HepG2 (cell line): ENCODE results near the gene RNU7-1. TPM values are rescaled to one million over a fixed set of nuclear protein-coding genes. Genes with fewer than 3 reads are reported as not detected.
"Not testable (repeated sequence)": the region's sequence is repeated elsewhere in the genome, so short reads cannot be mapped to it uniquely, and the experiment has no call there.

ENCODE experiments used
- ATAC-seq: fragments of 200-7000 bp; cut with Tn5 transposase; 3 replicates; pipeline ENCODE4 v1.9.1; 2020; ENCODE audit warnings: mild to moderate bottlenecking, moderate library complexity
- BruUV-seq: library from RNA; stranded (reverse); fragments of 400-500 nt; replicated peaks from 2 replicates; lab custom pipeline; 2021; lab: Mats Ljungman, UMichigan
- CTCF ChIA-PET: fragments of 300-600 bp; formaldehyde crosslinking; extraction: SDS; loops from one replicate; lab custom pipeline; 2021; ENCODE audit warnings: low total read pairs, inconsistent platforms, low intra/inter-chr PET ratio; lab: Yijun Ruan, JAX
- POLR2A ChIA-PET: fragments of 350-600 bp; sonication (Branson Sonifier 250); formaldehyde crosslinking; loops from one replicate; lab custom pipeline; 2020; ENCODE audit warnings: antibody characterized with exemption, inconsistent platforms; lab: Yijun Ruan, JAX
- DNase-seq: peaks from one replicate; pipeline ENCODE4 v3.0.0-alpha.2; 2015; ENCODE audit warnings: low spot score
- FAIRE-seq: peaks from 3 replicates; lab custom pipeline; 2011; peaks lifted over from hg19 to GRCh38; lab: Jason Lieb, UNC
- H2AFZ ChIP-seq: one replicate; pipeline ENCODE4 v1.6.1; 2011; ENCODE audit warnings: low read length, inconsistent platforms
- H3K27ac ChIP-seq: fragments of 300-600 bp; 3 replicates; pipeline ENCODE4 v1.8.0; 2011; ENCODE audit warnings: mixed run types, mild to moderate bottlenecking, mixed read lengths, low read length, inconsistent platforms; ENCODE audit not compliant: insufficient read depth; ENCODE audit errors: extremely low read length
- H3K27me3 ChIP-seq, 2 experiments: fragments of 200-600 bp in 1 of 2; 2 replicates in 1 of 2; 3 replicates in 1 of 2; pipeline versions ENCODE4 v1.6.0 to v1.8.0; 2011; ENCODE audit warnings: low read length in 2 of 2, mild to moderate bottlenecking in 2 of 2, moderate library complexity in 2 of 2, inconsistent platforms in 1 of 2; ENCODE audit not compliant: insufficient read depth in 2 of 2, control insufficient read depth in 1 of 2
- H3K36me3 ChIP-seq, 2 experiments: fragments of 200-600 bp in 1 of 2; replicated peaks in 1 of 2; 2 replicates in 1 of 2; 3 replicates in 1 of 2; pipeline versions ENCODE4 v1.5.1 to v1.8.0; 2011; ENCODE audit warnings: low read length in 2 of 2, inconsistent platforms in 1 of 2; ENCODE audit not compliant: insufficient read depth in 2 of 2, control insufficient read depth in 1 of 2
- H3K4me1 ChIP-seq: 2 replicates; pipeline ENCODE4 v1.5.1; 2012; ENCODE audit warnings: low read length, inconsistent platforms; ENCODE audit not compliant: insufficient read depth
- H3K4me2 ChIP-seq: 2 replicates; pipeline ENCODE4 v1.6.0; 2011; ENCODE audit warnings: low read depth, low read length, inconsistent platforms
- H3K4me3 ChIP-seq, 3 experiments: fragments of 200-600 bp in 1 of 3; sonication (generic), shearing (Covaris generic) in 1 of 3; replicated peaks in 1 of 3; 2 replicates each; pipeline ENCODE4 v1.5.1; 2011 to 2016; ENCODE audit warnings: low read length in 3 of 3, inconsistent platforms in 2 of 3, low read depth in 2 of 3, mild to moderate bottlenecking in 2 of 3, control low read depth in 1 of 3, mixed read lengths in 1 of 3; ENCODE audit not compliant: insufficient read depth in 1 of 3
- H3K79me2 ChIP-seq: one replicate; pipeline ENCODE4 v1.6.1; 2011; ENCODE audit warnings: low read length, inconsistent platforms; ENCODE audit not compliant: insufficient read depth
- H3K9ac ChIP-seq: 2 replicates; pipeline ENCODE4 v1.6.0; 2011; ENCODE audit warnings: mild to moderate bottlenecking, low read depth, low read length, inconsistent platforms; ENCODE audit not compliant: insufficient read depth
- H3K9me3 ChIP-seq: 2 replicates; pipeline ENCODE4 v1.5.1; 2012; ENCODE audit warnings: mild to moderate bottlenecking, low read length
- H4K20me1 ChIP-seq: 2 replicates; pipeline ENCODE4 v1.6.0; 2011; ENCODE audit warnings: inconsistent platforms, mild to moderate bottlenecking, low read length, moderate library complexity; ENCODE audit not compliant: insufficient read depth
- FOXM1 ChIP-seq: sonication (generic); formaldehyde crosslinking; IDR thresholded peaks from 2 replicates; pipeline ENCODE4 v1.5.0; 2020; ENCODE audit warnings: missing genetic modification reagents
- LCORL ChIP-seq, 2 experiments: fragments of 450-650 bp in 1 of 2; sonication (generic) in 1 of 2; formaldehyde crosslinking in 1 of 2; IDR thresholded peaks; 2 replicates each; pipeline versions ENCODE4 v1.5.0 to v1.6.1; 2017 to 2020; ENCODE audit warnings: antibody characterized with exemption in 1 of 2, missing genetic modification reagents in 1 of 2
- NFYB ChIP-seq: sonication (generic); formaldehyde crosslinking; IDR thresholded peaks from 2 replicates; pipeline ENCODE4 v1.4.0; 2020; ENCODE audit warnings: missing genetic modification reagents
- POLR2A ChIP-seq, 2 experiments: IDR thresholded peaks; 2 replicates each; pipeline ENCODE4 v1.6.1; 2011; ENCODE audit warnings: low read depth in 2 of 2, low read length in 2 of 2, mild to moderate bottlenecking in 1 of 2, moderate library complexity in 1 of 2; ENCODE audit not compliant: insufficient read depth in 1 of 2
- SALL1 ChIP-seq: sonication (generic); formaldehyde crosslinking; IDR thresholded peaks from 2 replicates; pipeline ENCODE4 v1.8.0; 2022; ENCODE audit warnings: mild to moderate bottlenecking, missing genetic modification reagents
- ZKSCAN5 ChIP-seq: sonication (generic); formaldehyde crosslinking; IDR thresholded peaks from 2 replicates; pipeline ENCODE4 v1.5.1; 2020; ENCODE audit warnings: mild to moderate bottlenecking, missing genetic modification reagents
- ZNF205 ChIP-seq: IDR thresholded peaks from 2 replicates; pipeline ENCODE4 v1.6.1; 2018; ENCODE audit warnings: missing biosample characterization, missing genetic modification reagents
- ZNF207 ChIP-seq: fragments of 450-650 bp; IDR thresholded peaks from 2 replicates; pipeline ENCODE4 v1.6.1; 2016; ENCODE audit warnings: antibody characterized with exemption, borderline replicate concordance
- ZNF563 ChIP-seq: sonication (generic); formaldehyde crosslinking; IDR thresholded peaks from 2 replicates; pipeline ENCODE4 v1.8.0; 2022; ENCODE audit warnings: mild to moderate bottlenecking, moderate library complexity, missing genetic modification reagents
- ZNF614 ChIP-seq: IDR thresholded peaks from 2 replicates; pipeline ENCODE4 v1.6.1; 2018; ENCODE audit warnings: missing biosample characterization, missing genetic modification reagents, inconsistent platforms, borderline replicate concordance
- WGBS: methylation state at CpG from one replicate; pipeline ENCODE4 v1.1.6; 2017; ENCODE audit warnings: low lambda C conversion rate; 5-methylcytosine and 5-hydroxymethylcytosine counted together
- in situ Hi-C: cut with HindIII; loops from 2 replicates; pipeline ENCODE4 v1.10.0; 2017; ENCODE audit warnings: low pct_unique_long_range_greater_than_20kb; ENCODE audit not compliant: extremely low pct_ligation_motif_present
- intact Hi-C: fragments of 100-400 bp; cut with micrococcal nuclease; formaldehyde crosslinking; loops from one replicate; pipeline ENCODE4 v1.10.0; 2022; ENCODE audit not compliant: unreplicated experiment
- polyA plus RNA-seq, 8 experiments: library from polyadenylated mRNA; depleted of rRNA in 3 of 8; stranded (reverse) in 7 of 8; unstranded in 1 of 8; fragments of >200 nt; fragmentation: Illumina TruSeq in 4 of 8; extraction: Trizol in 4 of 8; gene quantifications; 2 replicates each; pipeline versions ENCODE4 v1.2.1 to v1.2.3, GENCODE V29; 2011 to 2016; ENCODE audit warnings: low read depth in 4 of 8, missing spikeins in 1 of 8, mixed read lengths in 1 of 8; ENCODE audit not compliant: insufficient read depth in 1 of 8
- total RNA-seq, 5 experiments: library from RNA; depleted of rRNA; stranded (reverse); fragments of >200 nt; fragmentation: Illumina TruSeq; extraction: Trizol; gene quantifications; 2 replicates each; pipeline ENCODE4 v1.2.3, GENCODE V29; 2016; ENCODE audit warnings: low read depth in 1 of 5
- TF ChIP-seq, protein P1 (sequence below): sonication (generic); formaldehyde crosslinking; IDR thresholded peaks from 2 replicates; pipeline ENCODE4 v1.4.0; 2020; ENCODE audit warnings: missing genetic modification reagents

RNU7-1 gene
- total and polyA plus RNA-seq, 2 of the 13 experiments (the other 11 are each of a cell fraction or from before 2014, with no cell fraction given) = not detected

DNA sequence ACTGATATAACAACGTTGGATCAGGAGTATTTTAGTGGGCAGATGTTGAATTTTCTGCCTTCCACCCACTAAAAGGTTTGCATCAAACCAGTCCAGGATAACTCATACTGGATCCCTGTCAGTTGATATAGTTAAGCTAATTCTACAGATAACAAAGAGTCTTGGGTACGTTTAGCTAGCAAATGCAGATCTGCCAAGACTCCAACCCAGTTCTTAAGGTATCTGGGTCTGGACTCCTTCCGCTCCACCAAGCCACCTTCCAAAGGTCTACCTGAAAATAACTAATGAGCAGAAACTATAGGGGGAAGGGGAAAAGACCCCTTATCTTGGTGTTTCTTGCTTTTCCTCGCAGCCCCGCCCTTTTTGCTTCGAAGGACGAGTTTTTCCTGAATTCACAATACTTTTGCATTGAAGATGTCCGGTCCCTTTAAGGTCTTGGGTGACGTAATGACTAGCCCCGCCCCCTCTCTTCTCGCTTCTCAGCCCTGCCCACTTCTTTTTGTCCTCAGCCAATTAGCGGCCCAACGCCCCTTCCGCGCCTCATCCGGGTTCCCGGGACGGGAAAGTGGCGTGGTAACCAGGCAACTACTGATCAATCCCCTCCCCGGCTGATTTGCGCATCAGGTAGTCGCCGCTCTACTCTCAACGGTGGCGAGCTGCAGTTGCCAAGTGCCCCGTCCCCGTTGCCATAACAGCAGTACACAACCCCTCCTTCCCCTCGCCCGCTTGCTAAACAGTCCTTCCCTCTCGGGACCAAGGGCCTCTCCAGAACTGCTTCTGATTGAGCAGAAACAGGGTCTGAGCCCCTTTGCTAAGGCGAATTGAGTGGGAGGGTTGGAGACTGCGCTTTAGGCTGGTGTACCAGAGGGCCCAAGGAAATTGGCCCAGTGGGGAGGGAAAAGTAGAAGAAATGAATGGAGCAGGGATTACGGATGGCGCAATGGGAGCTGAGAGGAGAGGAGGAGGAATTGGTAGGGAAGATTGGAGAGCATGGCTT lies 39.0 kb upstream of the RNU7-1 start, which contains the start of gene LRRC23 (continued):
- TF ChIP-seq ZNF563 (CRISPR knock-in tag) (no peak), ZNF614 (CRISPR knock-in tag) (0 out of 2 replicates have a peak, but pooled peaks have one; percentile 21)

DNA sequence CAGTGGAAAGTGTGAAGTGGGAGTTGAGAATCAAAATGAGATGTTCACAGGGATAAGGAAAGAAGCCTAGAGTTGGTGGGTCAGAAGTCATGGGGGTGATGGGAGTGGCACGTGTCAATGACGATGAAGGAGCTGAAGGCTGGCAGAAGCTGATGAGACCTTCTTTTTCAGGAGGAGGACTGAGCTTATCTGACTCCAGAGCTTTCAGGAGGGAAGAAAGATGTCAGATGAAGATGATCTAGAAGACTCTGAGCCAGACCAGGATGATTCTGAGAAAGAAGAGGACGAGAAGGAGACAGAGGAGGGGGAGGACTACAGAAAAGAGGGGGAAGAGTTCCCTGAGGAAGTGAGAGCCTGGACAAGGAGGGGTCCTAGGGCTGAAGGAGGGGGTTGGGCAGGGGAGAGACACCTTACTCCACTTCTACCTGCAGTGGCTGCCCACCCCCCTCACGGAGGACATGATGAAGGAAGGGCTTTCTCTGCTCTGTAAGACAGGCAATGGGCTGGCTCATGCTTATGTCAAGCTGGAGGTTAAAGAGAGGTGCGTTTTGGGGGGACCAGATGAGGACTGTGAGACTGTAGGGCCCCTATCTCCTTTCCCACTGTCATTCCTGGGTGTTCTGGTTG lies 38.1 kb upstream of the RNU7-1 start:
- Histone ChIP-seq H3K79me2 (no peaks in the 10 kb centered on the region), H3K9me3 (no peaks in the 10 kb centered on the region), H3K27ac (peak overlapping the region; percentile 69), H3K4me2 (peak overlapping the region; percentile 96), H3K9ac (peak overlapping the region; percentile 81), H3K4me3 (peak overlapping the region; percentile 78 to 88 (median 83); a peak in 4 of 6 replicates), H2AFZ (no peak overlapping the region), H3K4me1 (peaks cover 50% of the 10 kb centered on the region), H3K27me3 (no peaks in the 10 kb centered on the region), H4K20me1 (no peaks in the 10 kb centered on the region), H3K36me3 (no peaks in the 10 kb centered on the region)
- BruUV-seq = no TSS peak
- no peak for ATAC-seq
- no peak for DNase-seq
- CTCF ChIA-PET = no interaction called here
- no peak for TF ChIP-seq ZNF207
- no peak for TF ChIP-seq NFYB
- no peak for TF ChIP-seq FOXM1 (CRISPR knock-in tag)
- TF ChIP-seq ZNF205 (CRISPR knock-in tag) = no peak
- no peak for TF ChIP-seq LCORL (IDR thresholded peaks at IDR 0.05)
- TF ChIP-seq LCORL (CRISPR knock-in tag; IDR thresholded peaks at IDR 0.05) = no peak
- 0 out of 4 replicates have a peak, but pooled peaks of 1 of the 2 experiments have one; percentile 1 for TF ChIP-seq POLR2A (IDR thresholded peaks at IDR 0.05; ENCODE audit: insufficient read depth in 1 of 2, low read depth in 2 of 2, low read length in 2 of 2)
- no peak for TF ChIP-seq SALL1 (CRISPR knock-in tag)
- no peak for TF ChIP-seq ZKSCAN5 (CRISPR knock-in tag)
- TF ChIP-seq, protein P1, sequence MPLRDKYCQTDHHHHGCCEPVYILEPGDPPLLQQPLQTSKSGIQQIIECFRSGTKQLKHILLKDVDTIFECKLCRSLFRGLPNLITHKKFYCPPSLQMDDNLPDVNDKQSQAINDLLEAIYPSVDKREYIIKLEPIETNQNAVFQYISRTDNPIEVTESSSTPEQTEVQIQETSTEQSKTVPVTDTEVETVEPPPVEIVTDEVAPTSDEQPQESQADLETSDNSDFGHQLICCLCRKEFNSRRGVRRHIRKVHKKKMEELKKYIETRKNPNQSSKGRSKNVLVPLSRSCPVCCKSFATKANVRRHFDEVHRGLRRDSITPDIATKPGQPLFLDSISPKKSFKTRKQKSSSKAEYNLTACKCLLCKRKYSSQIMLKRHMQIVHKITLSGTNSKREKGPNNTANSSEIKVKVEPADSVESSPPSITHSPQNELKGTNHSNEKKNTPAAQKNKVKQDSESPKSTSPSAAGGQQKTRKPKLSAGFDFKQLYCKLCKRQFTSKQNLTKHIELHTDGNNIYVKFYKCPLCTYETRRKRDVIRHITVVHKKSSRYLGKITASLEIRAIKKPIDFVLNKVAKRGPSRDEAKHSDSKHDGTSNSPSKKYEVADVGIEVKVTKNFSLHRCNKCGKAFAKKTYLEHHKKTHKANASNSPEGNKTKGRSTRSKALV (CRISPR knock-in tag) = no peak
- 57% methylated on average over 5 of the region's 5 CpGs for WGBS
- no peak for FAIRE-seq
- intact Hi-C loops (no loop called here), in situ Hi-C loops (no loop called here)
- POLR2A ChIA-PET = interaction anchor here (0.9 to 2.2 kb wide), 6 partner anchors 8 to 202 kb away, joined by 3 to 10 read pairs (median 5); partner anchors contain the start of genes ENO2, SPSB2, TPI1 and USP5

DNA sequence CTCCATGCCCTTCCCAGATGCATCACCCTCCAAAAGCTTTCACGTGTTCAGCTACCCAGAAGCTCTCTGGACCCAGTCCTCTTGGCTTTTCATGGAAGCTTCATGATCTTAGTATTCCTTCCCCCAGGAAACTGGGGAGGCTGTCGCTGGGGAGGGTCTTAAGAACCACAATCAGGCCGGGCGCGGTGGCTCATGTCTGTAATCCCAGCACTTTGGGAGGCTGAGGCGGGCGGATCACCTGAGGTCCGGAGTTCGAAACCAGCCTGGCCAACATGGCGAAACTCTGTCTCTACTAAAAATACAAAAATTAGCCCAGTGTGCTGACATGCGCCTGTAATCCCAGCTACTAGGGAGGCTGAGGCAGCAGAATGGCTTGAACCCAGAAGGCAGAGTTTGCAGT lies 35.5 kb upstream of the RNU7-1 start:
- intact Hi-C loops, H3K9me3 ChIP-seq, H3K27me3 ChIP-seq, ATAC-seq, DNase-seq, H3K36me3 ChIP-seq, FAIRE-seq, H3K9ac ChIP-seq, H3K27ac ChIP-seq, H2AFZ ChIP-seq, H3K4me2 ChIP-seq, H4K20me1 ChIP-seq, H3K79me2 ChIP-seq, in situ Hi-C loops, H3K4me3 ChIP-seq, CTCF ChIA-PET, BruUV-seq: not testable (repeated sequence)
- H3K4me1 ChIP-seq = peaks cover 49% of the 10 kb centered on the region
- 95% methylated on average over 11 of the region's 11 CpGs for WGBS
- POLR2A ChIA-PET = interaction anchor here (1.4 kb wide), 1 partner anchor 40 kb away, joined by 3 read pairs; no protein-coding TSS in a partner anchor
